Measurements from ENCODE around the gene RBM15B. TPM values are rescaled to one million over a fixed set of nuclear protein-coding genes. Genes with fewer than 3 reads are reported as not detected.
A peak's percentile ranks its signal among the peaks of the same experiment; 100 is the strongest.

RBM15B gene
- total RNA-seq, 4 donors from 2014 or later = 19.1 to 69.9 (median 28.0) TPM

GRCh38 chr3:51382076-51382745, 8.9 kb upstream of the RBM15B start:
- DNase-seq = no peak
- intact Hi-C loops (cut with DNase I; ENCODE audit: low total_unique reads) = no loop called here
- Histone ChIP-seq H3K27me3 (no peaks in the 10 kb centered on the region), H3K4me1 (peaks cover 3 to 27% (median 22%) of the 10 kb centered on the region in 4 donors), H3K9me3 (no peaks in the 10 kb centered on the region), H3K4me3 (no peak overlapping the region), H3K27ac (no peak overlapping the region), H3K36me3 (no peaks in the 10 kb centered on the region)
- 94% methylated on average over 4 of the region's 4 CpGs; no CpG with 5 or more reads in 1 of the 2 donors for WGBS, 2 donors (ENCODE audit: low coverage in 1 of 2)
- TF ChIP-seq CTCF (IDR thresholded peaks at IDR 0.05) (no peak), POLR2A (IDR thresholded peaks at IDR 0.05) (no peak), EP300 (IDR thresholded peaks at IDR 0.05; ENCODE audit: low read depth) (no peak), POLR2AphosphoS5 (IDR thresholded peaks at IDR 0.05) (no peak)
- in situ Hi-C loops (cut with MboI; ENCODE audit: low pct_ligation_motif_present in 1 of 4, low pct_unique_long_range_greater_than_20kb in 1 of 4, low sequenced_read_pairs in 3 of 4) = loop anchor here (25.0 kb wide), 3 partner anchors 280 to 770 kb away; partner anchors contain the start of genes CISH (in 2 of the 4), MAPKAPK3 (in 2 of the 4) and TEX264 (in 1 of the 4)

GRCh38 chr3:51382947-51383578, 8.0 kb upstream of the RBM15B start:
- 90 to 94% methylated on average over 2 to 3 of the region's 3 CpGs for WGBS, 2 donors (ENCODE audit: low coverage in 1 of 2)
- no peaks in the 10 kb centered on the region for H3K36me3 ChIP-seq
- no peak overlapping the region for H3K4me3 ChIP-seq
- in situ Hi-C loops (cut with MboI; ENCODE audit: low pct_ligation_motif_present in 1 of 4, low pct_unique_long_range_greater_than_20kb in 1 of 4, low sequenced_read_pairs in 3 of 4) (loop anchor here (25.0 kb wide), 3 partner anchors 279 to 771 kb away; partner anchors contain the start of genes CISH (in 2 of the 4), MAPKAPK3 (in 2 of the 4) and TEX264 (in 1 of the 4)), intact Hi-C loops (cut with DNase I; ENCODE audit: low total_unique reads) (no loop called here)
- H3K27ac ChIP-seq = no peak overlapping the region
- H3K9me3 ChIP-seq = no peaks in the 10 kb centered on the region
- TF ChIP-seq CTCF (IDR thresholded peaks at IDR 0.05) = no peak
- TF ChIP-seq EP300 (IDR thresholded peaks at IDR 0.05; ENCODE audit: low read depth) = no peak
- TF ChIP-seq POLR2A (IDR thresholded peaks at IDR 0.05) = no peak
- TF ChIP-seq POLR2AphosphoS5 (IDR thresholded peaks at IDR 0.05) = no peak
- H3K4me1 ChIP-seq = peaks cover 3 to 36% (median 30%) of the 10 kb centered on the region in 4 donors
- H3K27me3 ChIP-seq = no peaks in the 10 kb centered on the region
- no peak for DNase-seq

- no peak for TF ChIP-seq CTCF (IDR thresholded peaks at IDR 0.05)
- no peak for TF ChIP-seq EP300 (IDR thresholded peaks at IDR 0.05; ENCODE audit: low read depth)
- no peak for TF ChIP-seq POLR2AphosphoS5 (IDR thresholded peaks at IDR 0.05)
- TF ChIP-seq POLR2A (IDR thresholded peaks at IDR 0.05) = no peak
- intact Hi-C loops (cut with DNase I; ENCODE audit: low total_unique reads) (no loop called here), in situ Hi-C loops (cut with MboI; ENCODE audit: low pct_ligation_motif_present in 1 of 4, low pct_unique_long_range_greater_than_20kb in 1 of 4, low sequenced_read_pairs in 3 of 4) (loop anchor here (25.0 kb wide), 3 partner anchors 278 to 772 kb away; partner anchors contain the start of genes CISH (in 2 of the 4), MAPKAPK3 (in 2 of the 4) and TEX264 (in 1 of the 4))
- Histone ChIP-seq H3K27ac (peak overlapping the region; percentile 93 to 94 (median 93)), H3K9me3 (no peaks in the 10 kb centered on the region), H3K36me3 (no peaks in the 10 kb centered on the region), H3K4me3 (peak overlapping the region; percentile 70 to 91 (median 82)), H3K27me3 (no peaks in the 10 kb centered on the region), H3K4me1 (peaks cover 3 to 47% (median 41%) of the 10 kb centered on the region in 4 donors)
- WGBS, 2 donors (ENCODE audit: low coverage in 1 of 2) = 0 to 13% methylated on average over 3 to 29 of the region's 29 CpGs
- DNase-seq = no peak
These were observed 6.9 kb upstream of the RBM15B start for GRCh38 chr3:51384055-51384725.

Measured in transverse colon (tissue), 4 donors.